DOHH2 (cell line): Measurements from ENCODE around the gene HTRA1.

Experiments
- CTCF ChIP-seq: fragments of 200-600 bp; sonication (generic); IDR thresholded peaks from one replicate; pipeline ENCODE4 v1.5.1; 2014; ENCODE audit warnings: antibody characterized with exemption, mild to moderate bottlenecking, low read depth, low read length; ENCODE audit not compliant: poor library complexity, severe bottlenecking
- EZH2phosphoT487 ChIP-seq: fragments of 200-600 bp; sonication (generic); IDR thresholded peaks from 2 replicates; pipeline ENCODE4 v1.6.1; 2017; ENCODE audit warnings: borderline replicate concordance, mild to moderate bottlenecking, antibody characterized with exemption, low read length, moderate library complexity, mixed read lengths

GRCh38 chr10:122461729-122462532 lies 578 bp downstream of the HTRA1 start:
- TF ChIP-seq CTCF: no peak
- TF ChIP-seq EZH2phosphoT487: no peak
